Upper lobe of right lung (tissue), 1 donor: ENCODE measurements around the gene CYFIP2. TPM values are rescaled to one million over a fixed set of nuclear protein-coding genes. Genes with fewer than 3 reads are reported as not detected.

Experiments used
- ATAC-seq: fragments of 200-7000 bp; cut with Tn5 transposase; one replicate; pipeline ENCODE4 v1.9.1; 2020; ENCODE audit warnings: mild to moderate bottlenecking, moderate library complexity
- DNase-seq: peaks from one replicate; pipeline ENCODE4 v3.0.0-alpha.2; 2020
- H3K27ac ChIP-seq: fragments of 200-600 bp; one replicate; pipeline ENCODE4 v1.8.0; 2022
- H3K27me3 ChIP-seq: fragments of 200-600 bp; one replicate; pipeline ENCODE4 v1.8.0; 2022; ENCODE audit warnings: mild to moderate bottlenecking
- H3K36me3 ChIP-seq: fragments of 200-600 bp; one replicate; pipeline ENCODE4 v1.8.0; 2022
- H3K4me1 ChIP-seq: fragments of 200-600 bp; one replicate; pipeline ENCODE4 v1.8.0; 2022
- H3K4me3 ChIP-seq: fragments of 200-600 bp; one replicate; pipeline ENCODE4 v1.8.0; 2022; ENCODE audit warnings: mild to moderate bottlenecking
- H3K9me3 ChIP-seq: fragments of 200-600 bp; one replicate; pipeline ENCODE4 v1.8.0; 2022
- intact Hi-C: fragments of 100-400 bp; cut with DNase I; formaldehyde crosslinking; loops from one replicate; pipeline ENCODE4 v1.11.0; 2022
- long read RNA-seq: library from polyadenylated mRNA; unstranded; transcript quantifications from one replicate; pipeline ENCODE4 v2.0.0, GENCODE V29; 2021
- total RNA-seq: library from RNA; stranded (reverse); fragmentation: NEBNext Ultra II Directional; extraction: Animal tissue kit (Norgen Biotek cat#: 25700); gene quantifications from one replicate; pipeline ENCODE4 v1.2.1, GENCODE V29; 2021
- TF ChIP-seq, protein P1 (sequence below): fragments of 200-600 bp; IDR thresholded peaks from one replicate; pipeline ENCODE4 v1.8.0; 2022; ENCODE audit warnings: antibody characterized with exemption
- donor health status: DM: no; HTN: yes; CAD: no; lungs with severe emphysema.

CYFIP2 gene
- 37.1 TPM for total RNA-seq
- long read RNA-seq, full-length matches to known transcripts = 17 of 38 reads
- long read RNA-seq, partial matches to known transcripts = 9 of 38 reads
- long read RNA-seq, other reads (novel, unspliced or antisense) = 12 of 38 reads

GRCh38 chr5:157265714-157266285, at the start of gene CYFIP2:
Gene CYFIP2, plus strand, starts transcription at chr5:157266123. Its CDS starts 19,239 bp downstream, at chr5:157285362.
- Histone ChIP-seq H3K4me1 (peaks cover 7% of the 10 kb centered on the region), H3K9me3 (no peaks in the 10 kb centered on the region), H3K27ac (peak within 1 kb of the TSS; percentile 70), H3K27me3 (no peaks in the 10 kb centered on the region), H3K4me3 (peak within 1 kb of the TSS; percentile 59), H3K36me3 (no peaks in the 10 kb centered on the region)
- ATAC-seq (peak; percentile 89), DNase-seq (peak; percentile 87)
- intact Hi-C loops = no loop called here
- TF ChIP-seq, protein P1, sequence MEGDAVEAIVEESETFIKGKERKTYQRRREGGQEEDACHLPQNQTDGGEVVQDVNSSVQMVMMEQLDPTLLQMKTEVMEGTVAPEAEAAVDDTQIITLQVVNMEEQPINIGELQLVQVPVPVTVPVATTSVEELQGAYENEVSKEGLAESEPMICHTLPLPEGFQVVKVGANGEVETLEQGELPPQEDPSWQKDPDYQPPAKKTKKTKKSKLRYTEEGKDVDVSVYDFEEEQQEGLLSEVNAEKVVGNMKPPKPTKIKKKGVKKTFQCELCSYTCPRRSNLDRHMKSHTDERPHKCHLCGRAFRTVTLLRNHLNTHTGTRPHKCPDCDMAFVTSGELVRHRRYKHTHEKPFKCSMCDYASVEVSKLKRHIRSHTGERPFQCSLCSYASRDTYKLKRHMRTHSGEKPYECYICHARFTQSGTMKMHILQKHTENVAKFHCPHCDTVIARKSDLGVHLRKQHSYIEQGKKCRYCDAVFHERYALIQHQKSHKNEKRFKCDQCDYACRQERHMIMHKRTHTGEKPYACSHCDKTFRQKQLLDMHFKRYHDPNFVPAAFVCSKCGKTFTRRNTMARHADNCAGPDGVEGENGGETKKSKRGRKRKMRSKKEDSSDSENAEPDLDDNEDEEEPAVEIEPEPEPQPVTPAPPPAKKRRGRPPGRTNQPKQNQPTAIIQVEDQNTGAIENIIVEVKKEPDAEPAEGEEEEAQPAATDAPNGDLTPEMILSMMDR = no peak

DNA sequence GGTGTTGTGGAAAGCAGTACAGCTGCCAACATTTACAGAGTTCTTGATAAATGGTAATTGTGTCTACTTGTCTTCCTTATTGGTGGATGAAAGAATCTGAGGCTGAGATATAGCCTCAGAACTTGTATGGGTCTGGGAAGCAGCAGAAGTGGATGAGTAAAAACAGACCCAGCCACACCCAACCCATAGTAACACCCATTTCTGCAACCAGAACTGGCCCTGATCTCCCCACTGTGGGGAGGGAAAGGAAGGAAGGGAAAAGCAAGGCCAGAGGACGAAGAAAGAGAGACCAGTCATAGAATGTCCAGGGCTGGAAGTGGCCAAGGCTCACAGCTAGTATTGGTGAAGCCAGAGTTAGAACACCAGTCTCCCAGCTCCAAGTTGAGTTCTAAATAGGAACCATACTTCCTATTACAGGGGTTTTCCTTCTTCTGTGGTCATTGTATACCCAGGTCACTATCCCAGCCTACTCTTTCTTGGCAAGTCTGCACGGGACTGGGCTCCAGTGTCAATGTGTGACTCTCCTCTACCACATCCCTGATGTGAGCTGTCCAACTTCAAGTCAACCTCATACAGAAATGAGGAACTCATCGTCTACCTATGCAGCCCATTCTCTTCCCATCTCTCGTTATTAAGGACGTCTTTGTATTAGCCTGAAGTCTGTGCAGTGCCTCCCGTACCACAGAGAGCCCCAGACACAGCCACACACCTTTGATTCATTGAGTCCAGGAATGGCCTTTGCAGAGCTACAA, 49.4 kb upstream of the CYFIP2 start:
- Histone ChIP-seq H3K27me3 (no peaks in the 10 kb centered on the region), H3K4me1 (no peaks in the 10 kb centered on the region), H3K27ac (no peak overlapping the region), H3K4me3 (no peak overlapping the region), H3K9me3 (no peaks in the 10 kb centered on the region), H3K36me3 (no peaks in the 10 kb centered on the region)
- TF ChIP-seq, protein P1 = no peak
- intact Hi-C loops = no loop called here
- DNase-seq (no peak), ATAC-seq (no peak)

DNA sequence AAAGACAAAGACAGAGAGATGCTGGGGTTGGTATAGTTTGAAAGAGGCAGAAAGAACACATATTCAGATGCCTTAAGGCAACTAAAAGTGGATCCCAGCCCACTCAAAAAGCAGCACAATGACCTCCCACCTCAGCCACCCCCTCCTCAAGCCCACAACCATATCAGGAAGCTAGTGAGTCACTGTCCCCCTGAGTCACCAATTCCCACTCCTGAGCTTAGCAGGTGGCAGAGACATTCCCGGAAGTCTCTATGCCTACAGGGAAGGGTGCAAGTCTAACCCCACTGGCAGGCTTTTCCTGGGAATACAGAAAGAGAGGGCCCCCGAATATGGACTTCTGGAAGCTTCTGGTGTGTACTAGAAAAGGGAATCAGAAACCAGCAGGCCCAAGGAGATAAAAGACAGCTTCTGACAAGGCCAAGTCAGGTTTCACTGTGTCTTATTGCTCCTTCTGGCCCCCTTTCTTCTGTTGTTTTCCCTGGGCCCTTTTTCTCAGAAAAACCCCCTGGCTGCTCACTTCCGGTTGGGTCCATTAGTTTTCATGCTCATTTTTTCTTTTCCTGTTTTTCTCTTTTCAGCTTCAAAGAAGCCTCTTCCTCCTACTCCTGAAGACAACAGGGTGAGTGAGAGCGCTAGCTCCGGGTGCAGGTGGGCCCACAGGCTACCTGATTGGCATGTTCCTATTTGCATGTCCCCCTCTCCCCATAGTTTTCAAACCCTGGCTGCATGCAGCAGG, 48.5 kb upstream of the CYFIP2 start:
- Histone ChIP-seq H3K4me3 (no peak overlapping the region), H3K36me3 (no peaks in the 10 kb centered on the region), H3K27ac (no peak overlapping the region), H3K27me3 (no peaks in the 10 kb centered on the region), H3K9me3 (no peaks in the 10 kb centered on the region), H3K4me1 (no peaks in the 10 kb centered on the region)
- intact Hi-C loops = no loop called here
- no peak for ATAC-seq
- no peak for DNase-seq
- TF ChIP-seq, protein P1 = no peak

- H3K9me3 ChIP-seq = no peaks in the 10 kb centered on the region
- no peaks in the 10 kb centered on the region for H3K27me3 ChIP-seq
- intact Hi-C loops = no loop called here
- DNase-seq (no peak), ATAC-seq (no peak)
- H3K36me3 ChIP-seq = no peaks in the 10 kb centered on the region
- TF ChIP-seq, protein P1 = no peak
- no peaks in the 10 kb centered on the region for H3K4me1 ChIP-seq
- no peak overlapping the region for H3K4me3 ChIP-seq
- no peak overlapping the region for H3K27ac ChIP-seq
Observed at GRCh38 chr5:157219491-157220271, 46.2 kb upstream of the CYFIP2 start.

- Histone ChIP-seq H3K4me1 (no peaks in the 10 kb centered on the region), H3K27me3 (no peaks in the 10 kb centered on the region), H3K4me3 (no peak overlapping the region), H3K36me3 (no peaks in the 10 kb centered on the region), H3K27ac (no peak overlapping the region), H3K9me3 (no peaks in the 10 kb centered on the region)
- ATAC-seq (peak; percentile 59), DNase-seq (no peak)
- TF ChIP-seq, protein P1 = no peak
- intact Hi-C loops = no loop called here
Observed at GRCh38 chr5:157221959-157222358, 44.0 kb upstream of the CYFIP2 start.
